ENCODE measurements around the gene C1orf185. TPM values are rescaled to one million over a fixed set of nuclear protein-coding genes. Genes with fewer than 3 reads are reported as not detected.

Gene C1orf185
- total RNA-seq, 1 experiment from 2014 or later: not detected

DNA sequence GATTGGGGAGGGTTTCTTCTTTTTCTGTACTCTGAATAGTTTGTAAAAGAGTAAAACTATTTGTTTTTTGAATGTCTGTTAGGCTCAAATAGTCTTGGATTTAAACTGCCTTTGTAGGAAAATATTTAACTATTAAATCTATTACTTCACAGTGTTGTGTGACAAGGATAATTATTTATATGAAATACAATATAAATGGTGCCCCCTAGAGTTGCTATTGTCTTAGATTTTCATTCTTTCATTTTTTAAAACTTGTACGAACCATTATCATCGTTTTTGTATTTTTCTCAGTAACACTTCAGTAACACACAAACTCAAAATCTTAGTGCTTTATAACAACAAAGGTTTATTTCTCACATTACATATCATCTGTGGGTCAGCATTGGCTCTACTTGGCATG, 37.4 kb downstream of the C1orf185 start:
- no peaks in the 10 kb centered on the region for H3K9me3 ChIP-seq (ENCODE audit: control insufficient read depth, insufficient read depth, low read depth, low read length)
- no TSS peak for BruUV-seq (replicated peaks)
- TF ChIP-seq POLR2AphosphoS5 (IDR thresholded peaks at IDR 0.05; ENCODE audit: low read depth, low read length): no peak
- TF ChIP-seq TCF7L2 (IDR thresholded peaks at IDR 0.05; ENCODE audit: low read depth, low read length): no peak
- TF ChIP-seq REST (IDR thresholded peaks at IDR 0.05; ENCODE audit: insufficient read depth in 1 of 2, low read depth in 2 of 2, low read length in 1 of 2): no peak
- TF ChIP-seq CTCF (IDR thresholded peaks at IDR 0.05): no peak; the same call in 1 of the 2 replicates
- TF ChIP-seq SIN3A (IDR thresholded peaks at IDR 0.05; ENCODE audit: borderline replicate concordance, insufficient read depth, low read depth, low read length): no peak
- no peaks in the 10 kb centered on the region for H3K4me1 ChIP-seq (ENCODE audit: control insufficient read depth, insufficient read depth, low read length)
- H3K27ac ChIP-seq (ENCODE audit: low read length): no peak overlapping the region
- H3K36me3 ChIP-seq (ENCODE audit: control insufficient read depth, insufficient read depth, low read length): no peaks in the 10 kb centered on the region
- POLR2A ChIA-PET: no interaction called here
- no peak for DNase-seq (ENCODE audit: low read depth, low spot score)
- H3K27me3 ChIP-seq (ENCODE audit: control insufficient read depth, insufficient read depth, low read length): no peaks in the 10 kb centered on the region
- ATAC-seq: no peak
- CTCF ChIA-PET: no interaction called here
- no peak overlapping the region for H3K4me3 ChIP-seq (ENCODE audit: low read depth in 2 of 2, low read length in 2 of 2)
- intact Hi-C loops (cut with micrococcal nuclease; ENCODE audit: unreplicated experiment): no loop called here
- in situ Hi-C loops (cut with HindIII; ENCODE audit: low pct_unique_long_range_greater_than_20kb, low sequenced_read_pairs): no loop called here

DNA sequence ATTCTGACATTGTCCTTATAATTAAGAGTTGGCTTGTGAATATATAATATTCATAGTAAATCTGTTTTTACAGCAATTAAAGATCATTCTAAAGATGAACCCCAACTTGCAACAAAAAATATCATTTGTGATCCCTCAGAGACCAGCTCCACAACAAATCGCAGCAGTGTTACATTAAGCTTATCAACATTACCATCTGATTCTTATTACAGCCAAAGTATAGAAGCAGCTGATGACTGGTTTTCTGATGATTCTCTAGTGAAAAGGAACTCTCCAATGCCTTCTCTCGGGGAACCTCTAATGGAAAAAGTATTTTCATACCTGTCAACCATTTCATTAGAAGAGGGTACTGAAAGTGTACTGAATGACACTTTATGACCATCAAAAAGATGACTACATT, 45.4 kb downstream of the C1orf185 start:
- H3K4me1 ChIP-seq (ENCODE audit: control insufficient read depth, insufficient read depth, low read length): no peaks in the 10 kb centered on the region
- no peak for TF ChIP-seq TCF7L2 (IDR thresholded peaks at IDR 0.05; ENCODE audit: low read depth, low read length)
- no peak for TF ChIP-seq REST (IDR thresholded peaks at IDR 0.05; ENCODE audit: insufficient read depth in 1 of 2, low read depth in 2 of 2, low read length in 1 of 2)
- no peak for TF ChIP-seq SIN3A (IDR thresholded peaks at IDR 0.05; ENCODE audit: borderline replicate concordance, insufficient read depth, low read depth, low read length)
- no peak for TF ChIP-seq POLR2AphosphoS5 (IDR thresholded peaks at IDR 0.05; ENCODE audit: low read depth, low read length)
- no peak for TF ChIP-seq CTCF (IDR thresholded peaks at IDR 0.05)
- ATAC-seq: no peak
- ChIA-PET POLR2A (no interaction called here), CTCF (no interaction called here)
- no peaks in the 10 kb centered on the region for H3K27me3 ChIP-seq (ENCODE audit: control insufficient read depth, insufficient read depth, low read length)
- no peaks in the 10 kb centered on the region for H3K9me3 ChIP-seq (ENCODE audit: control insufficient read depth, insufficient read depth, low read depth, low read length)
- BruUV-seq (replicated peaks): no TSS peak
- DNase-seq (ENCODE audit: low read depth, low spot score): no peak
- no peaks in the 10 kb centered on the region for H3K36me3 ChIP-seq (ENCODE audit: control insufficient read depth, insufficient read depth, low read length)
- no peak overlapping the region for H3K4me3 ChIP-seq (ENCODE audit: low read depth in 2 of 2, low read length in 2 of 2)
- no peak overlapping the region for H3K27ac ChIP-seq (ENCODE audit: low read length)
- intact Hi-C loops (cut with micrococcal nuclease; ENCODE audit: unreplicated experiment) (no loop called here), in situ Hi-C loops (cut with HindIII; ENCODE audit: low pct_unique_long_range_greater_than_20kb, low sequenced_read_pairs) (no loop called here)
